Gastrocnemius medialis (tissue), 4 donors: ENCODE measurements around the gene TUBGCP4. TPM values are rescaled to one million over a fixed set of nuclear protein-coding genes. Genes with fewer than 3 reads are reported as not detected.

Experiments used
- ATAC-seq, 2 donors: fragments of 150-250 bp; one replicate each; pipeline ENCODE4 v1.9.1; 2016
- DNase-seq, 2 donors: peaks; one replicate each; pipeline ENCODE4 v3.0.0-alpha.2; 2019
- H3K27ac ChIP-seq, 4 donors: fragments of 200-600 bp; sonication (generic); 1 replicate in 1 of 4; 2 replicates in 3 of 4; pipeline ENCODE4 v1.5.1; 2016 to 2018; ENCODE audit warnings: mild to moderate bottlenecking in 2 of 4, moderate library complexity in 1 of 4
- H3K27me3 ChIP-seq, 3 donors: fragments of 200-600 bp; sonication (generic) in 2 of 3; 1 replicate in 1 of 3; 2 replicates in 2 of 3; pipeline versions ENCODE4 v1.5.1 to v1.6.0; 2016 to 2019; ENCODE audit warnings: mild to moderate bottlenecking in 1 of 3, moderate library complexity in 1 of 3
- H3K36me3 ChIP-seq, 2 donors: fragments of 200-600 bp; sonication (generic) in 1 of 2; one replicate each; pipeline ENCODE4 v1.5.1; 2017 to 2018
- H3K4me1 ChIP-seq, 2 donors: fragments of 200-600 bp; sonication (generic) in 1 of 2; one replicate each; pipeline ENCODE4 v1.5.1; 2016 to 2017; ENCODE audit warnings: mild to moderate bottlenecking in 2 of 2
- H3K4me3 ChIP-seq, 4 donors: fragments of 200-600 bp; sonication (generic) in 3 of 4; 1 replicate in 1 of 4; 2 replicates in 3 of 4; pipeline ENCODE4 v1.5.1; 2016 to 2019; ENCODE audit warnings: mild to moderate bottlenecking in 2 of 4
- H3K9me3 ChIP-seq, 3 donors: fragments of 200-600 bp; sonication (generic) in 2 of 3; 1 replicate in 1 of 3; 2 replicates in 2 of 3; pipeline ENCODE4 v1.5.1; 2016 to 2019
- CTCF ChIP-seq, 5 experiments: fragments of 450-650 bp in 3 of 5; fragments of 200-600 bp in 2 of 5; sonication (generic) in 2 of 5; IDR thresholded peaks in 4 of 5; conservative IDR thresholded peaks in 1 of 5; 1 replicate in 4 of 5; 2 replicates in 1 of 5; pipeline ENCODE4 v1.5.1; 2016 to 2019; ENCODE audit warnings: antibody characterized with exemption in 5 of 5, mild to moderate bottlenecking in 3 of 5, moderate library complexity in 3 of 5
- POLR2A ChIP-seq, 2 donors: fragments of 450-650 bp; IDR thresholded peaks; one replicate each; pipeline ENCODE4 v1.6.1; 2017; ENCODE audit warnings: antibody characterized with exemption in 2 of 2, mild to moderate bottlenecking in 2 of 2, moderate library complexity in 2 of 2
- in situ Hi-C, 4 donors: fragments of 200-750 bp; cut with MboI; loops; one replicate each; pipeline versions ENCODE4 v1.15.0 to v1.8.0; 2017; ENCODE audit warnings: low sequenced_read_pairs in 4 of 4
- intact Hi-C: fragments of 100-400 bp; cut with DNase I; formaldehyde crosslinking; loops from one replicate; pipeline ENCODE4 v1.15.1; 2023; ENCODE audit warnings: low total_unique reads
- total RNA-seq, 4 donors: library from RNA; depleted of rRNA; stranded (reverse); fragments of >200 nt; gene quantifications; one replicate each; pipeline versions ENCODE4 v1.1.0 to v1.2.3, GENCODE V29; 2016

Gene TUBGCP4
- total RNA-seq, 4 donors from 2014 or later: 13.6 to 16.1 (median 14.7) TPM

- intact Hi-C loops (no loop called here), in situ Hi-C loops (no loop called here)
- Histone ChIP-seq H3K4me1 (no peaks in the 10 kb centered on the region), H3K27ac (no peak overlapping the region), H3K9me3 (no peaks in the 10 kb centered on the region), H3K4me3 (no peak overlapping the region), H3K27me3 (no peaks in the 10 kb centered on the region), H3K36me3 (peaks cover 0 to 38% of the 10 kb centered on the region in 2 donors)
- ATAC-seq: no peak
- DNase-seq: no peak
- TF ChIP-seq CTCF (IDR thresholded peaks at IDR 0.05 in 4 of 5, conservative IDR thresholded peaks at IDR 0.05 in 1 of 5) (no peak), POLR2A (IDR thresholded peaks at IDR 0.05) (no peak)
Observed at GRCh38 chr15:43420435-43420834, 49.5 kb downstream of the TUBGCP4 start.

- peaks cover 0 to 34% of the 10 kb centered on the region in 2 donors for H3K36me3 ChIP-seq
- no peaks in the 10 kb centered on the region for H3K27me3 ChIP-seq
- H3K27ac ChIP-seq: no peak overlapping the region
- H3K9me3 ChIP-seq: no peaks in the 10 kb centered on the region
- intact Hi-C loops: no loop called here
- ATAC-seq: no peak
- H3K4me3 ChIP-seq: no peak overlapping the region
- DNase-seq: no peak
- H3K4me1 ChIP-seq: no peaks in the 10 kb centered on the region
- TF ChIP-seq POLR2A (IDR thresholded peaks at IDR 0.05) (no peak), CTCF (IDR thresholded peaks at IDR 0.05 in 4 of 5, conservative IDR thresholded peaks at IDR 0.05 in 1 of 5) (no peak)
- in situ Hi-C loops: no loop called here
Observed at GRCh38 chr15:43420876-43421275, 50.0 kb downstream of the TUBGCP4 start.

- intact Hi-C loops: no loop called here
- Histone ChIP-seq H3K9me3 (no peaks in the 10 kb centered on the region), H3K27me3 (no peaks in the 10 kb centered on the region), H3K36me3 (peaks cover 0 to 43% of the 10 kb centered on the region in 2 donors), H3K4me3 (no peak overlapping the region), H3K27ac (no peak overlapping the region), H3K4me1 (no peaks in the 10 kb centered on the region)
- DNase-seq: no peak
- in situ Hi-C loops: no loop called here
- TF ChIP-seq POLR2A (IDR thresholded peaks at IDR 0.05) (no peak), CTCF (IDR thresholded peaks at IDR 0.05 in 4 of 5, conservative IDR thresholded peaks at IDR 0.05 in 1 of 5) (no peak)
- ATAC-seq: no peak
Observed at GRCh38 chr15:43423793-43424192, 52.9 kb downstream of the TUBGCP4 start.

- peaks cover 0 to 33% of the 10 kb centered on the region in 2 donors for H3K36me3 ChIP-seq
- H3K27me3 ChIP-seq: no peaks in the 10 kb centered on the region
- H3K9me3 ChIP-seq: no peaks in the 10 kb centered on the region
- H3K4me3 ChIP-seq: no peak overlapping the region
- in situ Hi-C loops (no loop called here), intact Hi-C loops (no loop called here)
- no peak for TF ChIP-seq POLR2A (IDR thresholded peaks at IDR 0.05)
- TF ChIP-seq CTCF (IDR thresholded peaks at IDR 0.05 in 4 of 5, conservative IDR thresholded peaks at IDR 0.05 in 1 of 5): no peak
- DNase-seq (no peak), ATAC-seq (no peak)
- H3K27ac ChIP-seq: no peak overlapping the region
- no peaks in the 10 kb centered on the region for H3K4me1 ChIP-seq
Observed at GRCh38 chr15:43429687-43430086, 58.8 kb downstream of the TUBGCP4 start.

GRCh38 chr15:43433165-43433564, 62.3 kb downstream of the TUBGCP4 start:
- no peak for DNase-seq
- Histone ChIP-seq H3K9me3 (no peaks in the 10 kb centered on the region), H3K27me3 (no peaks in the 10 kb centered on the region), H3K36me3 (peaks cover 0 to 35% of the 10 kb centered on the region in 2 donors), H3K27ac (no peak overlapping the region), H3K4me1 (no peaks in the 10 kb centered on the region), H3K4me3 (no peak overlapping the region)
- TF ChIP-seq POLR2A (IDR thresholded peaks at IDR 0.05): no peak
- intact Hi-C loops: no loop called here
- in situ Hi-C loops: no loop called here
- no peak for ATAC-seq
